Activated CD4-positive, alpha-beta T cell treated with anti-CD3 and anti-CD28 coated beads, Interleukin-2, amount 50 U/mL, for 4 hours (primary cell): ENCODE measurements around the gene SLC48A1.

ENCODE experiments used
- DNase-seq, 2 experiments: peaks; one replicate each; pipeline ENCODE4 v3.0.0-alpha.2; 2020

The SLC48A1 gene

GRCh38 chr12:47778881-47779280 is 5.8 kb downstream of the SLC48A1 start:
- no peak for DNase-seq

DNA sequence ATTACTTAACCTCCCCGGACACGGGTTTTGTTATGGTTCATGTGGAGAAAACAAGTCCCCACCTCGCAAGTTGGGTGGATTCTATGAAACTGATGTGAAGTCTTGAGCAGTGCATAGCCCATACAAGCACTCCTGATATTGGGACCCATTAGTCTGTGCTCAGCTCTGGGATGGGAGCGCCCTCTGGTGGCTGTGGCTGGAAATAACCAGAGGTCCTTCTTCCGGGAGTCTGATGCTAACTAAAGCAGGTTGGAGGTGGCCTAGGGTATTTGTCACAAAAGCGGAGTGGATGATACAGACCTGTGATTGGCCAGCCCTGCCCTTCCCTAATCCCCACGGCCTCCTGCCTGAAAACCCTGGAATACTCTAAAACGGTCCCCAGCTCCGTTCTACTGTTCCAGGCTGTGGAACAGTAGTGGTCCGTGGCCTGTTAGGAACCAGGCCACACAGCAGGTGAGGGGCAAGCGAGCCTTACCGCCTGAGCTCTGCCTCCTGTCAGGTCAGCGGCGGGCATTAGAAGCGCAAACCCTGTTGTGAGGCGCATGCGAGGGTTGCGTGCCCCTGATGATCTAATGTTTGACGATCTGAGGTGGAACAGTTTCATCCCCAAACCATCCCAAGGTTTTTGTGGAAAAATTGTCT is 6.4 kb downstream of the SLC48A1 start:
- DNase-seq: peak; percentile 92 to 95

DNA sequence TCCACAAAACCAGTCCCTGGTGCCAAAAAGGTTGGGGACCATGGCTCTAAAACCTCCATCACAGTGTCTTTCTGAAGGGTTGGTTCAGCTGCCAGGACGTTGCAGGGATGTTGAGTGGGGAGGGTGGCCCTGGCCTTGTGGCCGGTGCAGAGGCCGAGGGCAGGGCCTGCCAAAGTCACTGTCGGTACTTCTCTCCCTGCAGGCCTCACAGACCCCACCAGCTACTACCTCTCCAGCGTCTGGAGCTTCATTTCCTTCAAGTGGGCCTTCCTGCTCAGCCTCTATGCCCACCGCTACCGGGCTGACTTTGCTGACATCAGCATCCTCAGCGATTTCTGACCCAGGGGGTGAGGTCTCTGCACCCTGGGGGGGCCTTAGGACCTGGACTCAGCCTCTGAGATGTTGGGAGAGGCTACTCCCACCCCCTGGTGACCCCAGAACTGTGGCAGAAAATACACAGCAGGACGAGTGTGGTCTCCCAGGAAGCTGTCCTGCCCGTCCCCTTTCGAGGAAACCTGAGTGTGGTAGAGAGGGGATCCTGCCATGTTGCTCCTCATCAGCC is 7.0 kb downstream of the SLC48A1 start:
- DNase-seq: no peak

DNA sequence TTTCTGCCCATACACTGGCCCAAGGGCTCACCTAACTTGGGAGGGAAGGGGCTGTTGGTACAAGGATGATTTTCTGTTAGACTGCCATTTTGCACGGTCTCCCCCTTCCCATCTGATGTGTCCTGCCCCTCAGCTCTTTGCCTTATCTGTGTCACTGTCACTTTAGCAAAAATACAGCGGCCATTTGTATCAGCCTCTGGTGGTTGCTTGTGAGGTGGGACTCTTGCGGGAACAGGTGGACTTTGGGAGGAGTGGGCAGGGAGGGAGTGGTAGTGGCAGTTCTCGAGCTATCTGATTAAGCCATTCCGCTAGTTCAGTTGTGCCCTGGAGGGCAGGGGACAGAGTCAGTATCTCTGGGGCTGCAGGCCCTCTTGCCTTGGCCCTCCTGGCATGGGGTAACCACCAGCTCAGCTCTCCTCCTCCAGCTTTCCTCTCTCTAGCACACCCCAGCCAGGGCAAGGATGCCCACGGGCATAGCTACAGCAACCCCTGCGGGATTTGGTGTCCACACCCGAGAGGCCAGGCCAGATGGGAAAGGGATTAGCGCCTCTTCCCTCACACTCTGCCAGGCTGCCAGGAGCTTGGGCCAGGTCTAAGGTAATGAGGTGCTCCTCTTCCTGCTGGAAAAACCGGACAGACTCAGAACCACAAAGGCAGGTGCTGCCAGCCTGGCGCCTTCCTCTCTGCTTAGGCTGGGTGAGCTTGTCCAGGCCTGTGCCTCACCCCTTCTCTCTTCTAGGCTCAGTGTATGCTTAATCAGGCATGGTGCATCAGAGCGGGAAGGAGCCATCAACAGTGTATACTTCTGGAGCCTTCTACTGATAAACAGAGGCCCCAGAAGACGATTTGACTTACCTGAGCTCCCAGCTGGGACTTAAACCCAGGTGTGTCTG is 8.7 kb downstream of the SLC48A1 start:
- DNase-seq: no peak

DNA sequence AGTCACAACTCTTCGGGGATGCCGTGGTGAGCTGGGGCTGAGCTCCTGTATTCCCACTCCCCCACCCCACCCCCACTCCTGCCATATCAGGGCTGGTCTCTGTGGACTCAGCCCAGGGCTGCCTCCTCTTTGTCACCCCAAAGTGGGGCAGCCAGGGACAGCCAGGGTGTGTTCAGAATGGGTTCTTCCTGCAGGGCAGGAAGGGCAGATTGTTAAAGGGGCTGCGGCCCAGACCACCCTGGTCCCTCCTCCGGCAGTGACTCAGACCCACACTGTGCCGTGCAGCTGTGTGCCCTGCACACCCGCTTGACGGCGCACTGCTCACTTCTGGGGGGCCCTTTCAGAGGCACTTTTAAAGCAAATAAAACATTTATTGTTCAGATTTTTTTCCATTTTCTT is 9.3 kb downstream of the SLC48A1 start:
- no peak for DNase-seq

GRCh38 chr12:47783024-47783755 is 10.2 kb downstream of the SLC48A1 start:
- no peak for DNase-seq

DNA sequence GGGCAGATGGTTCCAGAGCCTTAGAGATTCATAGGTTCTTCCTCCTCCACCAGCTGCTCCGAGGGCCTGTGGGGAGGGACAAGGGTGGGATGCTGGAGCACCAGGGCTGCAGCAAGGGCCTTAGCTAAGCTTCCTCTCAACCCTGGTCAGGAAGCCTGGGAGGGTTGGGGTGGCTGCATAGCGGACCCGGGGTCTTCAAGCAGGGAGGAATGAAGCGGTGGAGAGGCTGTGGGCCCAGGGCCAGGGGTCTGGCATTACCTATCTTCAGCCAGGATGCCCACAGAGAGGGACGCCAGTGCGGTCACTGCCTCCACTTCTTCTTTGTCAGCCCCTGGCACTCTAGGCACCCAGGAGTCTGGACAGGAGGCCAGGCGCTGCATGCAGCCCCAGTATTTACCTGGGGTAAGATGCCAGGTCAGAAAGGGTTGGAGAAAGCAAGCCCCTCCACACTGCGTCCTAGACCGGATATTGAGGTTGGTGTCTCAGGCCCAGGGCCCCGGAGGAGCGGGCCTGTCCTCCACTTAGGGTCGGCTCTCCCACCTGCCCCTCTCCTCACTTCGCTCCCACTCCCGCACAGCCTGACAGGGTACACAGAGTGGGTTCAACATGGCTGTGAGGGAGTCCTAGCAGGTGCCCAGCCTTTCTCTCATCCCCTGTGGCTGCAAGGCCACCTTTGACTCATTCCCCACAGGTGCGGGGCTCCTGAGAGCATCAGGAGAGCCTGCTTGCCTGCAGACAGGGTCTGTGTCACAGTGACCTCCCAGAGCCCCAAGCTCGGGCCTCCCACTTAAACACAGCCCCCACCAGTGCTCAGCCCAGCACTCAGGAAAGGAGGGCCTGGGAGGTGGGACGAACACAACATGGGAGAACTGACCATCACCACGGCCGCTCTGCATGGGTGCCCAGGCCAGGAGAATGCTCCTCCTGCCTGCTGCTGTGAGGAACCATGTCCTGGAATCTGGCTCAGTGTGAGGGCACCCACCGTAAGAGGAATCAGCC is 11.1 kb downstream of the SLC48A1 start:
- no peak for DNase-seq

DNA sequence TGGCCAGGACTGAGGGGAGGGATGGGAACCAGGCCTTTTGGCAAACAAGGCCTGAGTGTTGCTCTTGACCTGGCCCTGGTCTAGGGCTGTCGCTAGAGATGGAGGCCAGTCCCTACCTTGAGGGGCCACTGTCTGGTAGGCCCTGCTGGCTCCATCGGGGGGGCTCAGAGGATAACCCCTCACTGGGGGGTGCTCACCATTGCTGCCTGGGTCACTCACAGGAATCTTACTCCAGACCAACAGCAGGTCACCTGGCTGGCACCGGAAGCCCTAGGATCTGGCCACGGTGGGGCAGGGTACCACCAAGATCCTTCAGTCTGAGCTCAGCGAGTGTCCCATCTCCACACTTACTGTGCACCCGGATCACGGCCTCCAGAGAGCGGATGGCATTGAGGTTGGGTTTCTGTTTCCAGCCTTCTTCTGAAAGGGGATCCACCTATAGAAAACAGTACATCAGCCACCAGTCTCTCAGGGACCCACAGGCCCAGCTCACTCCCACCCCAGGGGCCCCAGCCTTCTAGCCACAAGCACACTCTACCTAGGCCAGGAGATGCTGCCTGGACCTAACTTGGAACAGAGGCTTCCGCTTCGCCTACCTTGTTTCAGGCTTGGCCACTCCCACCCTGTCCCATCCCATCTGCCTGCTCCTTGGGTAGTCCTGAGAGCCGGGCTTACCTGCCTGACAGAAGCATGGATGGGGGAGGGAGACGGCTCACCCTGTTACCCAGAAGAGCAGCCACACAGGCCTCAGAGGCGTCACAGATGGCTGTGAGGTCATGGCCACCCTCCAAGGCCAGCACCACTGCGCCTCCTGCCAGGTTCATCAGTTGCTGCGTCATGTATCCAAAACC is 12.2 kb downstream of the SLC48A1 start:
- DNase-seq: no peak

DNA sequence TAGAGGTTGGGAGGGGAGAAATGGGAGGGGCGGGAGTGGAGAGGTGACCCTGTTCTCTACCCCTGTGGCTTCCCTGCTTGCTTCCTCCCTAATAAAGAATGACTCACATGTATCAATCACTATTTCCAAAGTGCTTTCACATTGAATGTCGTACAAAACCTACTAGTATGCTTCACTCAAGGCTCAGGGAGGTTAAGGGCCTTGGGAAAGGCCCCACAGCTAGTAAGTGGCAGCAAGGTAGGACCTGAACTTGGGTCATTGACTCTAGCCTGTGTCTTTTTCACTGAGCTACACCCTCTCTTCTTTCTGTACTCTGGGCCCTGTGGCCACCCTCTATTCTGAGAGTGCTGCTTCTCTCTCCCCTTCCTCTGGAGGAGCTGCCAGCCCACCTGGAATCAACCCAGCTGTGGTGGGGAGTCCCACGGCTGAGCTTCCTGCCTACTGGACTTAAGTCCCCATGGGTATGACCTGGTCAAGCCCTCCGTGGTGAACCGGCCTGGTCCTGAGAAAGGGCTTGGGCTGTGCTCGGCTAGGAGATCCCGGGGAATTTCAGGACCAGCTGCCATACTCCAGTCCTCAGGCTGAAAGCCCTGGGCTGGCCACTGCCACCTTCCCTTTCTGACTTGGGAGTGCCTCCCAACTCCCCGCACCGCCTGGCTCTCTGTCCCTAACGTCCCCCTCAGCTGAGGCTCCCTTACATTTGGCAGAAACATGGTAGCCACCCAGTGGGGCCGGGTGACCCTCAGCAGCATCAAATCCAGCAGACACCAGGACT is 13.0 kb downstream of the SLC48A1 start:
- no peak for DNase-seq

DNA sequence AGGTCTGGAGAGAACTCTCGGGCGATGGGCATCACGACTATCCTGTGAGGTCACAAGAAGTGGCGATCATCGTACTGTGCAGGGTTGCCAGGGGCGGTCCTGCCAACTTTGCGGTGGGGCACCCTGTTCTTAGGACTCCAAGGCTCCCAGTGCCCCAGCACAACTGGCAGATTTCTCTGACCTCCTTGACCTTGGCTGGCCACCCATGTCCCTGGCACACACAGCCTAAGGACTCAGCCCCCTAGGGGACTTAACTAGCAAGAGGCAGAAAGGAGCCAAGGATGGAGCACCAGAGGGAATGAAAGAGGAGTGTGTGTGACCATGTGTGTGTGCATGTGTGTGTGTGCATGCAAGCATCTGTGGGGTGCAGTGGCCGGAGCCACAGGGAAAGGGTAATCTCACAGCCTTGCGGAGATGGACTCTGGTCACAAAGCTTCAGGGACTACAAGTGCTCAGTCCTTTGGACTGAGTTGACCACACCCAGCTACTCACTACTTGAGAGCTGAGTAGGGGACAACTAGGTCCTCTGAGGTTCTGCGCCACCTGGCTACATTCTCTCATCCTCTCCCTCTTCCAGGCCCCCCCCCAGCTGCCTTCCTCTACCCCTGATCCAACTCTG is 13.7 kb downstream of the SLC48A1 start:
- DNase-seq: no peak

GRCh38 chr12:47787596-47788319 is 14.7 kb downstream of the SLC48A1 start:
- no peak for DNase-seq

DNA sequence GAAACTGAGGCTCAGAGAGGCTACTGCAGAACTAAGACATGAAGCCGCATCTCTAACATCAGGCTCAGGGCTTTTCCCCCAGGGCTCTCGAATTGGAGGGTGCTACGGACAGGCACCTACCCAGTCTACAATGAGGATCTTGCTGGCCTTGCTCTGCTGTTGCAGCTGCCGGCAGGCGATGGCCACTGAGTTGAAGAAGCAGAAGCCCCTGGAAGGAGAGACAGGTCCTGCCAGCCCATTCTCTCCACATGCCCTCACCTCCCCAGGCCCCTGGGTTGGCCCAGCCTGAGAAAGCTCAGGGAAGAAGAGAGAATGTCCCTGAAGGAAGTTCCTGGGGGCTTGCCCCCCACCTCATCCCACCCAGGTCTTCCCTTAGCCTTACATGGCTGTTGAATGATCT is 16.1 kb downstream of the SLC48A1 start:
- DNase-seq: no peak

DNA sequence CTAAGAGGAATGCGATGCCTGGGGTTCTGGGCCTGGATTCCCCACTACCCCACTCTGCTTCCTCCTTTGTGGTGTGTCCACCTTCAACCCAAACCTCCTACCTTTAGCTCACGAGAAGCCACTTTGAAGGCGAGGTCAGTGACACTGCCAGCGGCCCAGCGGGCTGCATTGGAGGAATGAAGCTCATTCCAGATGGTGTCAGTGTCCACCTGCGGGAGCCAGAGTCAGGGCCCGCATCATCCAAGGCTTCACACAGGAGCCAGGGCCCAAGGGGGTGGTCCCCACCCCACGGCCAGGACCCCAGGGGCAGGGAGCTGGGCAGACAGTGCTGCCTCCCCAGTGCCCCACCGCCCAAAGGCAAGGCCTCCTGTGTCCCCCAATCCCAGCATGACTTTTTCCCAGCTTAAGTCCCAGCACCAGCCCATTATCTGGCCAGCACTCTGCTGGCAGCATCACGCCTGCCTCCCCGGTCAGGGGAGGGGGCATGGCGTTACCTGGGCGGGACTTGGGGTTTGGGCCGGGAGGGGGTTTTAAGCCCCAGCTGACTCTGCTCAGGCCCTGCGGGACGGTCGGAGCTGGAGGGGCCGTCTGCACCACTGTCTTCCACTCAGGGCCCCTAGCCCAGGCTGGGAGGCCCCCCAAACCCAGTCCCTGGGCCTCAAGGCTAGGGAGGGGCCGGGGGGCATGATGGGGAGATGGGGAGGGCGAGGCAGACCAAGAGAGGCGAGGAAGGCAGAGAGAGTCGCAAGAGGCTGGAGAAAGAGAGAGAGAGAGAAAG is 16.9 kb downstream of the SLC48A1 start:
- no peak for DNase-seq

DNA sequence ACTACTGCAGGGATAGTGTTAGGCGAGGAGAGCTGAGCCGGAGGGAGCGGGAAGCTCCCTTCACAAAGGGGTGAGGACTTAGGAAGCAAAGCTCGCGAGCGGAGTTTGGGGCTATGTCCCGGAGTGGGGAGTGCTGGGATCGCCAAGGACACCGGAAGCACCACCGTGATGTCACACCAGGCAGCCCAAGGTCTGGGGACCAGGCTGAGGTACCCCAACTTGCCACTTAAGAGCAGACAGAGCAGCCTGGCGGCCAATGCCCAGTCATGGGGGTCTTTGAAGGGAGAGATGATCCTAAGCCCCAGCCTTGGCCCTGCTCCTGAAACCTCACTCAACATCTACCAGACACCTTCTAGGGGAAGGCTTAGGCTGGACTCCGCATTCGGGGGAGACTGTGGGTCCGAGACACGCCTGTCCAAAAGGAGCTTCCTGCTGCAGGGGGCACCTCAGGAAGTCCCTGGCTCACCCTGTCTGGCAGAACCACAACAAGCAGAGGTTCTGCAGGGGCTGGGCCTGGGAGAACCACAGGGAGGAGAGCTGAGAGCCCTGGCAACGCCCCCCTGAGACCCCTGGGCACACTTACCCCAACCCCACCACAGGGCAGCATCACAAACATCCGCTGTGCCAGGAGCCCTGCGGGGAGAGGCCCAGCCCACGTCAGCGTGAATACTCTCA is 17.8 kb downstream of the SLC48A1 start:
- no peak for DNase-seq

DNA sequence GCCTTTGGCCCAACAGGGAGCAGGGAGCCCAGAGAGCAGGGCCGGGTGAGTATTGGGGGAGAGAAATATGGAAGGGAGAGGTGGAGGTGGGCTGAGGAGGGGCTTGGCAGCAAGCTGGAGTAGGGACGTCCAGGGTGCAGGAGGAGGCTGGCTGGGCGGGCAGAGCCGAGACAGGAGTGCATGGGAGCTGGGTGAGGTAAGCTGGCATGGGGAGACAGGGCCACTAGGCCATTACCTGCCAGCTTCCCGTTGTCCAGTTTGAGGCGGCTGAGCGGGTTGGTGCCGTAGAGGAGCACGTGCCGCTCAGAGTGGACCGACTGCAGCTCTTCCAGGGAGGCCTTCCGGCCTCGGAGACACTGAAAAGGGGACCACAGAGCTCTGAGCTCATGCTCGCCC is 18.3 kb downstream of the SLC48A1 start:
- no peak for DNase-seq

- no peak for DNase-seq
Observed at GRCh38 chr12:47791874-47792273, 18.8 kb downstream of the SLC48A1 start.

- DNase-seq: no peak
Observed at GRCh38 chr12:47793015-47793681, 20.1 kb downstream of the SLC48A1 start.
